OCI-LY3 (cell line): Measurements from ENCODE around the gene OSMR.

Experiments used
- CTCF ChIP-seq: fragments of 200-600, 300-600 bp; sonication (generic); IDR thresholded peaks from 2 replicates; pipeline ENCODE4 v1.5.1; 2014; ENCODE audit warnings: antibody characterized with exemption, low read length, low read depth
- EZH2phosphoT487 ChIP-seq: fragments of 200-600 bp; shearing (Covaris generic); IDR thresholded peaks from 2 replicates; pipeline ENCODE4 v1.6.1; 2018; ENCODE audit warnings: antibody characterized with exemption, mixed run types, low read depth

- no peak for TF ChIP-seq CTCF
- no peak for TF ChIP-seq EZH2phosphoT487
Observed at GRCh38 chr5:38871790-38872551, 26.2 kb downstream of the OSMR start.
